GM18511 (cell line): ENCODE data around the gene EIPR1.

ENCODE experiments used
- ATAC-seq: cut with Tn5 transposase; IDR thresholded peaks from one replicate; pipeline ENCODE4 v1.9.1; 2021; ENCODE audit warnings: mild to moderate bottlenecking, moderate library complexity; ENCODE audit not compliant: unreplicated experiment

The EIPR1 gene

GRCh38 chr2:3325458-3326181 is 52.0 kb downstream of the EIPR1 start:
- no peak for ATAC-seq

- ATAC-seq = no peak
These were observed 53.0 kb downstream of the EIPR1 start for GRCh38 chr2:3324404-3325281.

- no peak for ATAC-seq
These were observed 53.6 kb downstream of the EIPR1 start for GRCh38 chr2:3324036-3324386.

- ATAC-seq = no peak
These were observed 54.1 kb downstream of the EIPR1 start for GRCh38 chr2:3323360-3324035.

GRCh38 chr2:3322311-3322970 is 55.2 kb downstream of the EIPR1 start:
- no peak for ATAC-seq

- ATAC-seq = no peak
These were observed 55.8 kb downstream of the EIPR1 start for GRCh38 chr2:3321825-3322224.

- ATAC-seq = no peak
These were observed 56.6 kb downstream of the EIPR1 start for GRCh38 chr2:3320910-3321605.

GRCh38 chr2:3319745-3320566 is 57.7 kb downstream of the EIPR1 start:
- no peak for ATAC-seq

GRCh38 chr2:3319134-3319533 is 58.5 kb downstream of the EIPR1 start:
- no peak for ATAC-seq

GRCh38 chr2:3317871-3318590 is 59.6 kb downstream of the EIPR1 start:
- ATAC-seq = no peak

- no peak for ATAC-seq
These were observed 60.3 kb downstream of the EIPR1 start for GRCh38 chr2:3317277-3317685.

GRCh38 chr2:3316456-3317276 is 61.0 kb downstream of the EIPR1 start:
- no peak for ATAC-seq

- ATAC-seq = no peak
These were observed 63.0 kb downstream of the EIPR1 start for GRCh38 chr2:3314626-3315025.

GRCh38 chr2:3313781-3314375 is 63.7 kb downstream of the EIPR1 start:
- ATAC-seq = no peak

- no peak for ATAC-seq
These were observed 64.9 kb downstream of the EIPR1 start for GRCh38 chr2:3312576-3313345.

- no peak for ATAC-seq
These were observed 66.0 kb downstream of the EIPR1 start for GRCh38 chr2:3311601-3312000.
